OCI-LY7 (cell line): Measurements from ENCODE around the gene CD79A.
A peak's percentile ranks its signal among the peaks of the same experiment; 100 is the strongest.

Experiments
- CTCF ChIP-seq: fragments of 200-600 bp; sonication (generic); conservative IDR thresholded peaks from 2 replicates; pipeline ENCODE4 v1.5.1; 2014; ENCODE audit warnings: mild to moderate bottlenecking, antibody characterized with exemption, low read length, moderate library complexity, mixed read lengths
- EZH2phosphoT487 ChIP-seq: fragments of 200-600 bp; sonication (generic); IDR thresholded peaks from 2 replicates; pipeline ENCODE4 v1.6.1; 2018; ENCODE audit warnings: low read depth, borderline replicate concordance, mild to moderate bottlenecking, mixed run types, antibody characterized with exemption, low read length, moderate library complexity, mixed read lengths

- TF ChIP-seq EZH2phosphoT487 (no peak), CTCF (peak; percentile 51)
Observed at GRCh38 chr19:41893899-41894298, 16.8 kb downstream of the CD79A start.
